ENCODE measurements around the gene INHBC. TPM values are rescaled to one million over a fixed set of nuclear protein-coding genes. Genes with fewer than 3 reads are reported as not detected.

INHBC gene
- total RNA-seq, 1 donor from 2014 or later: not detected

- H3K27me3 Mint-ChIP-seq (ENCODE audit: unreplicated experiment): peaks cover 3% of the 10 kb centered on the region
- H3K27ac Mint-ChIP-seq (ENCODE audit: unreplicated experiment): peak overlapping the region; percentile 38
- no peaks in the 10 kb centered on the region for H3K9me3 Mint-ChIP-seq (ENCODE audit: unreplicated experiment)
- TF ChIP-seq CTCF (IDR thresholded peaks at IDR 0.05; ENCODE audit: unreplicated experiment): no peak
- no peak for DNase-seq (ENCODE audit: low spot score)
- peaks cover 50% of the 10 kb centered on the region for H3K36me3 Mint-ChIP-seq (ENCODE audit: low read depth, unreplicated experiment)
- peaks cover 7% of the 10 kb centered on the region for H3K4me1 Mint-ChIP-seq (ENCODE audit: unreplicated experiment)
- peak overlapping the region; percentile 78 for H3K4me3 Mint-ChIP-seq (ENCODE audit: unreplicated experiment)
Observed at GRCh38 chr12:57496822-57497221, 62.2 kb downstream of the INHBC start.

GRCh38 chr12:57497223-57498131 lies 62.9 kb downstream of the INHBC start:
- no peaks in the 10 kb centered on the region for H3K9me3 Mint-ChIP-seq (ENCODE audit: unreplicated experiment)
- peak overlapping the region; percentile 78 for H3K4me3 Mint-ChIP-seq (ENCODE audit: unreplicated experiment)
- H3K27me3 Mint-ChIP-seq (ENCODE audit: unreplicated experiment): peaks cover 3% of the 10 kb centered on the region
- peaks cover 54% of the 10 kb centered on the region for H3K36me3 Mint-ChIP-seq (ENCODE audit: low read depth, unreplicated experiment)
- peak overlapping the region; percentile 38 for H3K27ac Mint-ChIP-seq (ENCODE audit: unreplicated experiment)
- TF ChIP-seq CTCF (IDR thresholded peaks at IDR 0.05; ENCODE audit: unreplicated experiment): no peak
- peaks cover 7% of the 10 kb centered on the region for H3K4me1 Mint-ChIP-seq (ENCODE audit: unreplicated experiment)
- no peak for DNase-seq (ENCODE audit: low spot score)

- peak overlapping the region; percentile 56 for H3K4me3 Mint-ChIP-seq (ENCODE audit: unreplicated experiment)
- peaks cover 1% of the 10 kb centered on the region for H3K27me3 Mint-ChIP-seq (ENCODE audit: unreplicated experiment)
- peak overlapping the region; percentile 11 for H3K27ac Mint-ChIP-seq (ENCODE audit: unreplicated experiment)
- H3K36me3 Mint-ChIP-seq (ENCODE audit: low read depth, unreplicated experiment): peaks cover 51% of the 10 kb centered on the region
- no peak for TF ChIP-seq CTCF (IDR thresholded peaks at IDR 0.05; ENCODE audit: unreplicated experiment)
- H3K4me1 Mint-ChIP-seq (ENCODE audit: unreplicated experiment): peaks cover 7% of the 10 kb centered on the region
- no peak for DNase-seq (ENCODE audit: low spot score)
- H3K9me3 Mint-ChIP-seq (ENCODE audit: unreplicated experiment): no peaks in the 10 kb centered on the region
Observed at GRCh38 chr12:57498132-57498502, 63.5 kb downstream of the INHBC start.

GRCh38 chr12:57498571-57498970 lies 64.0 kb downstream of the INHBC start:
- Mint-ChIP-seq H3K4me1 (ENCODE audit: unreplicated experiment) (peaks cover 7% of the 10 kb centered on the region), H3K27ac (ENCODE audit: unreplicated experiment) (peak overlapping the region; percentile 57), H3K4me3 (ENCODE audit: unreplicated experiment) (peak overlapping the region; percentile 42), H3K27me3 (ENCODE audit: unreplicated experiment) (peaks cover 1% of the 10 kb centered on the region), H3K36me3 (ENCODE audit: low read depth, unreplicated experiment) (peaks cover 52% of the 10 kb centered on the region), H3K9me3 (ENCODE audit: unreplicated experiment) (no peaks in the 10 kb centered on the region)
- no peak for DNase-seq (ENCODE audit: low spot score)
- TF ChIP-seq CTCF (IDR thresholded peaks at IDR 0.05; ENCODE audit: unreplicated experiment): no peak

GRCh38 chr12:57500213-57500612 lies 65.6 kb downstream of the INHBC start:
- peaks cover 7% of the 10 kb centered on the region for H3K4me1 Mint-ChIP-seq (ENCODE audit: unreplicated experiment)
- H3K27me3 Mint-ChIP-seq (ENCODE audit: unreplicated experiment): peaks cover 1% of the 10 kb centered on the region
- no peak overlapping the region for H3K4me3 Mint-ChIP-seq (ENCODE audit: unreplicated experiment)
- no peak for DNase-seq (ENCODE audit: low spot score)
- H3K36me3 Mint-ChIP-seq (ENCODE audit: low read depth, unreplicated experiment): peaks cover 61% of the 10 kb centered on the region
- no peak overlapping the region for H3K27ac Mint-ChIP-seq (ENCODE audit: unreplicated experiment)
- H3K9me3 Mint-ChIP-seq (ENCODE audit: unreplicated experiment): no peaks in the 10 kb centered on the region
- no peak for TF ChIP-seq CTCF (IDR thresholded peaks at IDR 0.05; ENCODE audit: unreplicated experiment)

Data from endothelial cell (in vitro differentiated cells).